ENCODE results near the gene HDAC9.

Gene HDAC9

DNA sequence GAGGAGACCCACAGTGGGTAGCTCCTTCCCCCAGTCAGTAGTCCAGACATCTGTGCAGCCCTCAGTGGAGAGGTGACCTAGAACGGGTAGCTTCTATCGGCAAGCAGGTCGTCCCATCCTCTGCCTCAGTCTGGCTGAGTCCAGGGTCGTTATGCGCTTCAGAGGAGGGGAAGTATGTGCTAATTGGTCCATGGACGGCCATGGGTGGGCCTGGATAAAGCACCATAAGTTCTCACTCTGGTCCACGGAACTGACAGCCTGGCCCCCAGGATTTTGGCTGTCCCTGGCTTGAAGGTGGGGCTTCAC, 78.6 kb downstream of the HDAC9 start:
- Histone ChIP-seq H3K4me3 (ENCODE audit: low read length, poor library complexity, severe bottlenecking) (no peak overlapping the region), H3K4me1 (ENCODE audit: insufficient read depth, low read length, poor library complexity, severe bottlenecking) (peaks cover 15% of the 10 kb centered on the region), H2AFZ (ENCODE audit: low read length) (no peak overlapping the region), H3K27me3 (ENCODE audit: insufficient read depth, low read length, poor library complexity, severe bottlenecking) (no peaks in the 10 kb centered on the region), H4K20me1 (ENCODE audit: insufficient read depth, low read length, poor library complexity, severe bottlenecking) (peaks cover 4% of the 10 kb centered on the region), H3K79me2 (ENCODE audit: insufficient read depth, low read length) (no peaks in the 10 kb centered on the region), H3K9me2 (replicated peaks; ENCODE audit: low read depth, low read length) (no peaks in the 10 kb centered on the region), H3F3A (ENCODE audit: low read depth) (no peaks in the 10 kb centered on the region), H3K9me3 (ENCODE audit: insufficient read depth, low read depth, low read length) (no peaks in the 10 kb centered on the region), H3K4me2 (ENCODE audit: low read depth, low read length, poor library complexity, severe bottlenecking) (no peak overlapping the region), H3K9ac (ENCODE audit: low read depth, low read length, poor library complexity, severe bottlenecking) (no peak overlapping the region), H3K36me3 (ENCODE audit: insufficient read depth, low read length) (peaks cover 8% of the 10 kb centered on the region; the same call in 1 of the 2 replicates)
- TF ChIP-seq EZH2phosphoT487 (IDR thresholded peaks at IDR 0.05; ENCODE audit: borderline replicate concordance) (no peak), CTCF (conservative IDR thresholded peaks at IDR 0.05; ENCODE audit: low read length) (no peak)

DNA sequence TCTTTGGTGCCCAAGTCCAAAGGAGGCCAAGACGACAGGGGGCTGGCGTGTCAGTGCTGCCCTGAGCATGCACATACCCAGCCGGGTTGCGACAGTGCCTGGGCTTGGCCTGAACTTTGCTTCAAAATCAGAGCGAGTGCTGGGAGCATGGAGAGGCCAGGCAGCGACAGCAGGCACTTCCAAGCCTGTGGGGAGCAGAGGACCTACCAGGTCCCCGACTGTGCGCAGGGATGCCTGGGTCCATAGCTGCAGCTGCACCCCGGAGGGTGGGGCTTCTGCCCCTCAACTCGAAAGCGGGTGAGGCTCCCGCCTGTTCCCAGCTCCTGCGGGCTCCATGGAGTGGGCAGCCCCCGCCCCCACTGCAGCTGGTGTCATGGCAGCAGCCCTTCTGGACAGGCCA, 79.1 kb downstream of the HDAC9 start:
- no peak overlapping the region for H3K9ac ChIP-seq (ENCODE audit: low read depth, low read length, poor library complexity, severe bottlenecking)
- no peaks in the 10 kb centered on the region for H3F3A ChIP-seq (ENCODE audit: low read depth)
- no peak overlapping the region for H2AFZ ChIP-seq (ENCODE audit: low read length)
- H3K4me1 ChIP-seq (ENCODE audit: insufficient read depth, low read length, poor library complexity, severe bottlenecking) = peaks cover 15% of the 10 kb centered on the region
- peaks cover 8% of the 10 kb centered on the region; the same call in 1 of the 2 replicates for H3K36me3 ChIP-seq (ENCODE audit: insufficient read depth, low read length)
- no peaks in the 10 kb centered on the region for H3K9me2 ChIP-seq (replicated peaks; ENCODE audit: low read depth, low read length)
- TF ChIP-seq EZH2phosphoT487 (IDR thresholded peaks at IDR 0.05; ENCODE audit: borderline replicate concordance) = no peak
- TF ChIP-seq CTCF (conservative IDR thresholded peaks at IDR 0.05; ENCODE audit: low read length) = no peak
- H4K20me1 ChIP-seq (ENCODE audit: insufficient read depth, low read length, poor library complexity, severe bottlenecking) = peaks cover 4% of the 10 kb centered on the region
- H3K4me2 ChIP-seq (ENCODE audit: low read depth, low read length, poor library complexity, severe bottlenecking) = no peak overlapping the region
- no peaks in the 10 kb centered on the region for H3K79me2 ChIP-seq (ENCODE audit: insufficient read depth, low read length)
- H3K9me3 ChIP-seq (ENCODE audit: insufficient read depth, low read depth, low read length) = no peaks in the 10 kb centered on the region
- no peak overlapping the region for H3K4me3 ChIP-seq (ENCODE audit: low read length, poor library complexity, severe bottlenecking)
- H3K27me3 ChIP-seq (ENCODE audit: insufficient read depth, low read length, poor library complexity, severe bottlenecking) = no peaks in the 10 kb centered on the region

GRCh38 chr7:18575622-18576572, 80.3 kb downstream of the HDAC9 start:
- Histone ChIP-seq H3K4me1 (ENCODE audit: insufficient read depth, low read length, poor library complexity, severe bottlenecking) (peaks cover 15% of the 10 kb centered on the region), H3F3A (ENCODE audit: low read depth) (no peaks in the 10 kb centered on the region), H3K79me2 (ENCODE audit: insufficient read depth, low read length) (no peaks in the 10 kb centered on the region), H3K9ac (ENCODE audit: low read depth, low read length, poor library complexity, severe bottlenecking) (no peak overlapping the region), H4K20me1 (ENCODE audit: insufficient read depth, low read length, poor library complexity, severe bottlenecking) (no peaks in the 10 kb centered on the region), H3K9me3 (ENCODE audit: insufficient read depth, low read depth, low read length) (no peaks in the 10 kb centered on the region), H3K9me2 (replicated peaks; ENCODE audit: low read depth, low read length) (no peaks in the 10 kb centered on the region), H3K27me3 (ENCODE audit: insufficient read depth, low read length, poor library complexity, severe bottlenecking) (no peaks in the 10 kb centered on the region), H3K4me2 (ENCODE audit: low read depth, low read length, poor library complexity, severe bottlenecking) (no peak overlapping the region), H2AFZ (ENCODE audit: low read length) (no peak overlapping the region), H3K36me3 (ENCODE audit: insufficient read depth, low read length) (peaks cover 8% of the 10 kb centered on the region; the same call in 1 of the 2 replicates), H3K4me3 (ENCODE audit: low read length, poor library complexity, severe bottlenecking) (no peak overlapping the region)
- no peak for TF ChIP-seq CTCF (conservative IDR thresholded peaks at IDR 0.05; ENCODE audit: low read length)
- TF ChIP-seq EZH2phosphoT487 (IDR thresholded peaks at IDR 0.05; ENCODE audit: borderline replicate concordance) = no peak

Measured in Loucy (cell line).